Activated naive CD8-positive, alpha-beta T cell treated with anti-CD3 and anti-CD28 coated beads for 36 hours (primary cell): ENCODE measurements around the gene GH1. TPM values are rescaled to one million over a fixed set of nuclear protein-coding genes. Genes with fewer than 3 reads are reported as not detected.
"Not testable (repeated sequence)": the region's sequence is repeated elsewhere in the genome, so short reads cannot be mapped to it uniquely, and the experiment has no call there.

Source experiments
- DNase-seq: peaks from one replicate; pipeline ENCODE4 v3.0.0; 2021
- H3K27ac Mint-ChIP-seq: one replicate; pipeline ENCODE4 v1.8.0; 2022; ENCODE audit warnings: mild to moderate bottlenecking, moderate library complexity, mixed read lengths
- H3K27me3 Mint-ChIP-seq: one replicate; pipeline ENCODE4 v1.8.0; 2022; ENCODE audit warnings: mild to moderate bottlenecking, mixed read lengths
- H3K36me3 Mint-ChIP-seq: one replicate; pipeline ENCODE4 v1.8.0; 2021; ENCODE audit warnings: mild to moderate bottlenecking, mixed read lengths
- H3K4me1 Mint-ChIP-seq: one replicate; pipeline ENCODE4 v1.8.0; 2021; ENCODE audit warnings: mixed read lengths
- H3K4me3 Mint-ChIP-seq: one replicate; pipeline ENCODE4 v1.8.0; 2022; ENCODE audit warnings: mild to moderate bottlenecking, moderate library complexity, mixed read lengths
- H3K9me3 Mint-ChIP-seq: one replicate; pipeline ENCODE4 v1.8.0; 2022; ENCODE audit warnings: mixed read lengths
- total RNA-seq, 2 experiments: library from RNA; stranded (reverse); gene quantifications; one replicate each; pipeline ENCODE4 v1.2.3, GENCODE V29; 2021

GH1 gene
- total RNA-seq, 2 experiments from 2014 or later = not detected

GRCh38 chr17:63920779-63921178 lies 2.1 kb upstream of the GH1 start:
- not testable (repeated sequence) for DNase-seq, H3K36me3 Mint-ChIP-seq, H3K27ac Mint-ChIP-seq, H3K4me1 Mint-ChIP-seq, H3K27me3 Mint-ChIP-seq, H3K4me3 Mint-ChIP-seq, H3K9me3 Mint-ChIP-seq

- not testable (repeated sequence) for H3K27ac Mint-ChIP-seq, H3K36me3 Mint-ChIP-seq, H3K4me1 Mint-ChIP-seq, DNase-seq, H3K9me3 Mint-ChIP-seq, H3K27me3 Mint-ChIP-seq, H3K4me3 Mint-ChIP-seq
Observed at GRCh38 chr17:63920050-63920449, 1.4 kb upstream of the GH1 start.

GRCh38 chr17:63919311-63919723 lies 678 bp upstream of the GH1 start:
- H3K9me3 Mint-ChIP-seq = no peaks in the 10 kb centered on the region
- peak; percentile 64 for DNase-seq
- H3K27ac Mint-ChIP-seq = no peak overlapping the region
- H3K4me1 Mint-ChIP-seq = peaks cover 4% of the 10 kb centered on the region
- no peak overlapping the region for H3K4me3 Mint-ChIP-seq
- peaks cover 5% of the 10 kb centered on the region for H3K27me3 Mint-ChIP-seq
- no peaks in the 10 kb centered on the region for H3K36me3 Mint-ChIP-seq

GRCh38 chr17:63918305-63918704 lies 334 bp downstream of the GH1 start:
- H3K36me3 Mint-ChIP-seq = no peaks in the 10 kb centered on the region
- no peak overlapping the region for H3K4me3 Mint-ChIP-seq
- DNase-seq = no peak
- peaks cover 4% of the 10 kb centered on the region for H3K4me1 Mint-ChIP-seq
- no peak overlapping the region for H3K27ac Mint-ChIP-seq
- H3K9me3 Mint-ChIP-seq = no peaks in the 10 kb centered on the region
- H3K27me3 Mint-ChIP-seq = peaks cover 5% of the 10 kb centered on the region

- peaks cover 5% of the 10 kb centered on the region for H3K27me3 Mint-ChIP-seq
- no peak overlapping the region for H3K27ac Mint-ChIP-seq
- H3K4me3 Mint-ChIP-seq = no peak overlapping the region
- no peaks in the 10 kb centered on the region for H3K9me3 Mint-ChIP-seq
- H3K4me1 Mint-ChIP-seq = peaks cover 4% of the 10 kb centered on the region
- no peaks in the 10 kb centered on the region for H3K36me3 Mint-ChIP-seq
- no peak for DNase-seq
Observed at GRCh38 chr17:63917646-63918045, 993 bp downstream of the GH1 start.

- H3K27ac Mint-ChIP-seq, H3K36me3 Mint-ChIP-seq, H3K4me3 Mint-ChIP-seq, H3K27me3 Mint-ChIP-seq, DNase-seq, H3K4me1 Mint-ChIP-seq, H3K9me3 Mint-ChIP-seq: not testable (repeated sequence)
Observed at GRCh38 chr17:63917206-63917605, 1.4 kb downstream of the GH1 start.

GRCh38 chr17:63916566-63917185 lies 2.0 kb downstream of the GH1 start:
- Mint-ChIP-seq H3K4me1 (peaks cover 4% of the 10 kb centered on the region), H3K36me3 (no peaks in the 10 kb centered on the region), H3K4me3 (no peak overlapping the region), H3K9me3 (no peaks in the 10 kb centered on the region), H3K27me3 (peaks cover 5% of the 10 kb centered on the region), H3K27ac (no peak overlapping the region)
- DNase-seq = no peak

- H3K27me3 Mint-ChIP-seq, H3K27ac Mint-ChIP-seq, H3K9me3 Mint-ChIP-seq, H3K36me3 Mint-ChIP-seq, H3K4me3 Mint-ChIP-seq, DNase-seq, H3K4me1 Mint-ChIP-seq: not testable (repeated sequence)
Observed at GRCh38 chr17:63915753-63916152, 2.9 kb downstream of the GH1 start.

GRCh38 chr17:63914471-63914870 lies 4.2 kb downstream of the GH1 start:
- H3K27me3 Mint-ChIP-seq = peaks cover 5% of the 10 kb centered on the region

GRCh38 chr17:63911657-63912100 lies 7.0 kb downstream of the GH1 start:
- H3K36me3 Mint-ChIP-seq = no peaks in the 10 kb centered on the region
- DNase-seq = peak; percentile 60
- H3K4me3 Mint-ChIP-seq = no peak overlapping the region
- no peaks in the 10 kb centered on the region for H3K9me3 Mint-ChIP-seq
- H3K27me3 Mint-ChIP-seq = no peaks in the 10 kb centered on the region
- no peaks in the 10 kb centered on the region for H3K4me1 Mint-ChIP-seq
- no peak overlapping the region for H3K27ac Mint-ChIP-seq

More at GRCh38 chr17:63914471-63914870, 4.2 kb downstream of the GH1 start:
- Mint-ChIP-seq H3K27ac (no peak overlapping the region), H3K36me3 (no peaks in the 10 kb centered on the region), H3K9me3 (no peaks in the 10 kb centered on the region), H3K4me3 (no peak overlapping the region), H3K4me1 (peaks cover 4% of the 10 kb centered on the region)
- no peak for DNase-seq

- Mint-ChIP-seq H3K4me3 (no peak within 1 kb of the TSS), H3K4me1 (no peaks in the 10 kb centered on the region), H3K27ac (no peak within 1 kb of the TSS), H3K9me3 (no peaks in the 10 kb centered on the region), H3K36me3 (no peaks in the 10 kb centered on the region), H3K27me3 (no peaks in the 10 kb centered on the region)
- no peak for DNase-seq
Observed at GRCh38 chr17:63911041-63911635, 7.5 kb downstream of the GH1 start, which contains the start of gene CSHL1. Gene CSHL1, minus strand, starts transcription at chr17:63911258. Its CDS starts 62 bp downstream, at chr17:63911196.

GRCh38 chr17:63910096-63910495 lies 8.5 kb downstream of the GH1 start:
- Mint-ChIP-seq H3K9me3 (no peaks in the 10 kb centered on the region), H3K27me3 (no peaks in the 10 kb centered on the region), H3K4me1 (no peaks in the 10 kb centered on the region), H3K27ac (no peak overlapping the region), H3K4me3 (no peak overlapping the region), H3K36me3 (no peaks in the 10 kb centered on the region)
- no peak for DNase-seq

- not testable (repeated sequence) for H3K36me3 Mint-ChIP-seq, H3K4me1 Mint-ChIP-seq, H3K27ac Mint-ChIP-seq, H3K4me3 Mint-ChIP-seq, H3K9me3 Mint-ChIP-seq, H3K27me3 Mint-ChIP-seq, DNase-seq
Observed at GRCh38 chr17:63909586-63909985, 9.1 kb downstream of the GH1 start.

- not testable (repeated sequence) for DNase-seq, H3K36me3 Mint-ChIP-seq, H3K4me3 Mint-ChIP-seq
Observed at GRCh38 chr17:63907161-63907778, 11.4 kb downstream of the GH1 start.

GRCh38 chr17:63904796-63905195 lies 13.8 kb downstream of the GH1 start:
- not testable (repeated sequence) for DNase-seq, H3K4me3 Mint-ChIP-seq, H3K36me3 Mint-ChIP-seq, H3K4me1 Mint-ChIP-seq, H3K27ac Mint-ChIP-seq, H3K9me3 Mint-ChIP-seq, H3K27me3 Mint-ChIP-seq

More at GRCh38 chr17:63907161-63907778, 11.4 kb downstream of the GH1 start:
- H3K9me3 Mint-ChIP-seq, H3K27me3 Mint-ChIP-seq, H3K27ac Mint-ChIP-seq, H3K4me1 Mint-ChIP-seq: not testable (repeated sequence)

- not testable (repeated sequence) for H3K9me3 Mint-ChIP-seq, DNase-seq, H3K4me1 Mint-ChIP-seq, H3K27ac Mint-ChIP-seq, H3K4me3 Mint-ChIP-seq, H3K27me3 Mint-ChIP-seq, H3K36me3 Mint-ChIP-seq
Observed at GRCh38 chr17:63903787-63904201, 14.8 kb downstream of the GH1 start.
